ENCODE measurements around the gene SWI5.
A peak's percentile ranks its signal among the peaks of the same experiment; 100 is the strongest.

The SWI5 gene

DNA sequence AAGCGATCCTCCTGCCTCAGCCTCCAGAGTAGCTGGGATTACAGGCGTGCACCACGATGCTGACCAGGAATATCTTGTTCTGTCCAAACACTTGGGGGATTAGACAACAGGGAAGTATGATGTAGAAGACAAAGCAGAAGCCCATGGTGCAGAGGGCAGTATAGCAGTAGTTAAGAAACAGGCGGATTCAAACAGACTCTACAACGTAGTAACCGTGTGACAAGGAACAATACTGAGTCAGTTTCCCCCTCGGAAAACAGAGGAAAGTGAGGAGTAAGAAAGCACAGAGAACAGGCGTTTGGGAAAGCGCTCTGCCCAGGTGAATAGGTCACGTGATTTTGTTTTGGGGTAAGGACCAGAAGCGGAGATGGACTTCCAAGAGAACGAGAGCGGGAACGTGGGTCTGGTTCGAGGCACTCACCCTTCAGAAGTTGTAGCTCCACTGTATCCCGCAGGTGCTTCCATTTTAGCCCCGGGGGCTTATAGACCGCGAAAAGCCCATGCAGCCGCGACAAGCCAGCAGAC lies 45.9 kb downstream of the SWI5 start:
- DNase-seq, result no peak

DNA sequence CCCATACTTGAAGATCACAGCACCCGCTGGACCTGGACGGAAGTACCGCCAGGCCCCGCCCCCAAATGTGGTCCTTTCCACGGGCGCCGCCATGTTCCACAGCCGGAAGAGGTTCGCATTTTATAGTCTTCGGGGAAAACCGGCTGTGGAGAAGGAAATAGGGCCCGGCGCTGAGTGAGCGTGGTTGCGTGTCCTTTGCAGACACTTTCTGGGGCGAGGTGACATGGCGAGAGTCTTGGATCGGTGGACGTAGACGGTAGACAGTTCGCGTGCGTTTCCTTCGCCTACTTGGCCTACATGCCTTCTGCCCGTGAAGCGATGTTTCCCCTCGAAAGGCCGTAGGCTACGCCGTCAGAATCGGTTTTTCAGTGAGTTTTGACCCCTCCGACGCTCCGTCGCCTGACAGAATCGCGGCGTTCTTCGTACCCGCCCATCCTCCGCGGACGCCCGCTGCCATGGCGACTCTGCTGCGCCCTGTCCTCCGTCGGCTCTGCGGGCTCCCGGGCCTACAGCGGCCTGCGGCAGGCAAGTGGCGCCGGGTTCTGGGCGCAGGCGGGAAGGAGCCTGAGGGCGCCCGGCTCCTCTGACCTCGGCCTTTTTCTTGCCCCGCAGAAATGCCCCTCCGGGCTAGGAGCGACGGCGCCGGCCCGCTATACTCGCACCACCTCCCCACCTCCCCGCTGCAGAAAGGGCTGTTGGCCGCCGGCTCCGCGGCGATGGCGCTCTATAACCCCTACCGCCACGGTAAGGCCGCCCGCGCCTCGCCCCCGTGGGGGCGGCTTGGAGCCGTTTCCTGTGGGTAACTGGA lies 46.5 kb downstream of the SWI5 start, which contains the start of the genes COQ4 and TRUB2:
Gene COQ4 (plus strand): TSS at position 436 of the 808 bp plus-strand sequence. CDS start 20 bp downstream, at position 456.
Gene TRUB2 (minus strand): TSS at position 44 of the 808 bp plus-strand sequence. CDS start 39 bp downstream, at position 5.
- peak; percentile 92 to 94 for DNase-seq

DNA sequence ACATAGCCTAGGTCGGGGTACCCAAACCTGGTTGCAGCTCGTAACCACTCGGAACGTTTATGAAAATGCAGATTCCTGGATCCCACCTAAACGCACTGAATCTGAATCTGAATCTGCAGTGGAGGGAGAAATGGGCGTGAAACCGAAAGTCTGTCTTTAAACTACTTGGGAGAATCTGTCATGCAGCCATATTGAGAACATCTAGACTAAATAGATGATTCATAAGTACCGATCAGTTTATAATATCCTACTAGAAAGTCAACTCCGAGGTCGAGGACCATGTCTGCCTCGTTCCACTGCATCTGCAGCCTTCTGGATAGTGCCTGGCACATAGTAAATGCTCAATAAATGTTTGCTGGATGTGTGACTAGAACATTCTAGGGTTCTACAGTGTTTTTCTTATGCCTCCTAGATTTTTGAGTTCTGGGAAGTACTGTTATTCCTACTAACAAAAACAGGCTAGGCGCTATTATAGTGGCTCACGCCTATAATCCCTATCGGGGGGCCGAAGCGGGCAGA lies 47.2 kb downstream of the SWI5 start:
- no peak for DNase-seq

DNA sequence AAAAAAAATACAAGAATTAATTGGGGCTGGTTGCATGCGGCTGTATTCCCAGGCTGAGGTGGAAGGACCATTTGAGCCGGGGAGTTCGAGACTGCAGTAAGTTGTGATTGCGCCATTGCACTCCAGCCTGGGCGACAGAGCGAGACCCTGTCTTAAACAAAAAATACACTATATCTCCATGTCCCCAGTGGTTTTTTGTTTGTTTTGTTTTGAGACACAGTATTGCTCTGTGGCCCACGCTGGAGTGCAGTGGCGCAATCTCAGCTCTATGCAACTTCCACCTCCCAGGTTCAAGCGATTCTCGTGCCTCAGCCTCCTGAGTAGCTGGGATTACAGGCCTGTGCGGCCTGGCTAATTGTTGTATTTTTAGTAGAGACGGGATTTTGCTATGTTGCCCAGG lies 47.7 kb downstream of the SWI5 start:
- DNase-seq, result no peak

DNA sequence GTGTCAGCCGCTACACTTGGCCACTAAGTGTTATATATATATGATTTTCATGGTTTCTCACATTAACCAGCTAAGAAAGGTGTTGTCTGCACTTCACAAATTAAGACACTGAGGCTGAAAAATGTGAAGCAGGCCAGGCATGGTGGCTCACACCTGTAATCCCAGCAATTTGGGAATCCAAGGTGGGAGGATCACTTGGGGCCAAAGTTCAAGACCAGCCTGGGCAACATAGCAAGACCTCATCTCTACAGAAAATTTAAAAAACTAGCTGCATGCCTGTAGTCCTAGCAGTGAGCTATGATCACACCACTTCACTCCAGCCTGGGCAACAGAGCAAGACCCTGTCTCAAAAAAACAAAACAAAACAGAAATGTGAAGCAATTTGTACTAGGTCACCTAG lies 48.3 kb downstream of the SWI5 start:
- no peak for DNase-seq

DNA sequence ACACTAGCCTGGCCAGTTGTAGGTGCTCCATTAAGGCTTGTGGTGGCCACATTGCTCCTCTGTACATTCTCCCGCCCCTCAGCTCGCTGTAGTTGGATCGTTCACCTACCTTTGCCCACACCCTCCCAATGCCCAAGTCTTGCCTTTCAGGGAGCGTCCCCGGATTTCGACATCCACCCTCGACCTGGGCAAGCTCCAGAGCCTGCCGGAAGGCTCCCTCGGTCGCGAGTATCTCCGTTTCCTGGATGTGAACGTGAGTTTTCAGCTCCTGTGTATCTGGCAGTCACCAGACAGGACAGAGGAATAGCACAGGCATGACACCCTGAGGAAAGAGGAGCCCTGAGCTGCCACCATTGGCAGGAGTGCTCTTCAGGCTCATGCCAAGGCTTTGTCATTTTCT lies 49.6 kb downstream of the SWI5 start:
- DNase-seq, result no peak

DNA sequence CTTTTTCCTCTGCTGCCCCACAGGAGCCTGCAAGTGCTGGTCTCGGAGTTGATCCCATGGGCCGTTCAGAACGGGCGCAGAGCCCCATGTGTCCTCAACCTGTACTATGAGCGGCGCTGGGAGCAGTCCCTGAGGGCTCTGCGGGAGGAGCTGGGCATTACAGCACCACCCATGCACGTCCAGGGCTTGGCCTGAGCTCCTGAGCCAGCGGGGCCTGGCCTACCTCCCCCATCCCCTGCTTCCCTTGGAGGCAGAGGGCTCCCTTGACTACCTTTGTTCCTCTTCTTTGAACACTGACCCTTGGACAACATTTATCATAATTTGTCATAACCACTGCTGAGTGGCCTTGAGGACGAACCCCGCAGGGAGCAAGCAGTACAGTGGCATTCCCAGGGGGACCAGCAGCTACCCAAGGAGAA lies 57.4 kb downstream of the SWI5 start:
- no peak for DNase-seq

DNA sequence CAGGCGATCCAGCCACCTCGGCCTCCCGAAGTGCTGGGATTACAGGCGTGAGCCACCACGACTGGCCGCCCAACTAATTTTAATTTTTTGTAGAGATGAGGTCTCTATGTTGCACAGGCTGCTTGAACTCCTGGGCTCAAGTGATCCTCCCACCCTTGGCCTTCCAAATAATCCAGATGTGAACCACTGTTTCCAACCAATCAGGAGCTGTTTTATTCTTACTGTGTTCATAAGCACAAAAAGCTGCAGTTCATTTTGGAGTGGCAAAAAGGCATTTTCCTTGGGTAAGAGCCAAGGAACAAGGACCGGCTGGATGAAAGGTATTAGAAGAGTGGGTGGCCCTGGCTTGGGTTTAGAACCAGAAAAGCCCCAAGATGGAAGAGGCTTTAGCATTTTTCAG lies 59.1 kb downstream of the SWI5 start:
- no peak for DNase-seq

DNA sequence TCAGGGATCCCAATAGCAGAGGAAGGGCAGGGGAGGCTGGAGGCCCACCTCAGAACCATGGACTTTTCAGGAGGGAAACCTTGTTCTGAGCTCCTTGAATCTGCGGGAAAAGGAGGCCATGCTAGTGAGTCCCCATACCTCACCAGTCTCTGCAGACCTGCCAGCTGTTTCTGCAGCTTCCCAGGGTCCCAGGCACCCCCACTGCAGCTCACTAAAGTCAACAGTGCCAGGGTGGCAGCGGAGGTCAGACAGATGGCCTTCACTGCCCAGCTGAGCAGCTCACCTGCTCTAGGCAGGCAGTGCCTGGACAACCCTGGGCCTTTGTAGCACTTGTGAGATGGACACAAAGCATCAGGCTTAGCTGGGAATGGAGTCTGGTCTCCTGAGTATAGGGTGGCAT lies 59.8 kb downstream of the SWI5 start:
- DNase-seq, result no peak

DNA sequence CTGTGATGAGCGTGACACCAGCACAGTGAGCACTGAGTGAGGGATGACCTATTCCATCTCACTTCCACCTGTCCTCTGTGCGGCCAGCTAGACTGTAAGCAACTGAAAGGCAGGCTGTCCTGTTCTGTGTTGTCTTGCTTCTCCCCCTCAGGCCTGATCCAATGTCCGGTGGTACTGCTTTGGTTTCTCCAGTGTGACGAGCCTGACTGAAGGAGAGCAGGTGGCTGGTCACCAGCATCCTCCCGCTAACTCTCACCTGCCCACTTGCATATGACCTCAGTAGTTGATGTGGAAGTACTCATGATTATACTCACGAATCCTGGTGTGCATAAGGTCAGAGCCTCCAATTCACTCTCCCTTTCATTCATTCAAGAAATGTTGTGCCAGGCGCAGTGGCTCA lies 61.9 kb downstream of the SWI5 start:
- no peak for DNase-seq

Measured in activated CD4-positive, alpha-beta T cell treated with anti-CD3 and anti-CD28 coated beads for 4 hours (primary cell).